ENCODE results near the gene SHC3. TPM values are rescaled to one million over a fixed set of nuclear protein-coding genes. Genes with fewer than 3 reads are reported as not detected.

The SHC3 gene
- total RNA-seq, 3 donors from 2014 or later (not counting 1 experiment from before 2014, with no cell fraction given), result 0.02 to 0.09 (median 0.08) TPM

- DNase-seq (no peak), ATAC-seq (no peak)
- H3K27ac ChIP-seq (ENCODE audit: low read length), result no peak overlapping the region
- TF ChIP-seq CTCF (IDR thresholded peaks at IDR 0.05), result no peak
- H3K27me3 ChIP-seq (ENCODE audit: control insufficient read depth, insufficient read depth, low read length), result no peaks in the 10 kb centered on the region
- no peak overlapping the region for H3K27ac Mint-ChIP-seq
- no peaks in the 10 kb centered on the region for H3K4me1 Mint-ChIP-seq
- peaks cover 2 to 3% of the 10 kb centered on the region in 2 donors for H3K9me3 Mint-ChIP-seq
- H3K36me3 ChIP-seq (ENCODE audit: control insufficient read depth, insufficient read depth, low read length), result no peaks in the 10 kb centered on the region
- intact Hi-C loops (cut with micrococcal nuclease), result no loop called here
- H3K4me3 Mint-ChIP-seq, result no peak overlapping the region
- 91% methylated on average over 2 of the region's 3 CpGs for whole genome bisulfite sequencing (ENCODE audit: insufficient coverage)
- no peak overlapping the region for H3K4me3 ChIP-seq (ENCODE audit: low read length)
- no peaks in the 10 kb centered on the region for H3K9me3 ChIP-seq (ENCODE audit: control insufficient read depth, insufficient read depth, low read length)
- no peaks in the 10 kb centered on the region for H3K4me1 ChIP-seq (ENCODE audit: control insufficient read depth, insufficient read depth, low read length)
- peaks cover 7 to 13% of the 10 kb centered on the region in 2 donors for H3K27me3 Mint-ChIP-seq (ENCODE audit: low read depth in 2 of 2)
- no peaks in the 10 kb centered on the region for H3K36me3 Mint-ChIP-seq
These were observed 42.9 kb downstream of the SHC3 start for GRCh38 chr9:89135591-89136166.

GRCh38 chr9:89134709-89135108 lies 43.9 kb downstream of the SHC3 start:
- intact Hi-C loops (cut with micrococcal nuclease), result no loop called here
- Mint-ChIP-seq H3K27ac (no peak overlapping the region), H3K4me1 (no peaks in the 10 kb centered on the region), H3K36me3 (no peaks in the 10 kb centered on the region), H3K9me3 (peaks cover 2 to 3% of the 10 kb centered on the region in 2 donors), H3K4me3 (no peak overlapping the region), H3K27me3 (ENCODE audit: low read depth in 2 of 2) (peaks cover 7 to 10% of the 10 kb centered on the region in 2 donors)
- no peaks in the 10 kb centered on the region for H3K9me3 ChIP-seq (ENCODE audit: control insufficient read depth, insufficient read depth, low read length)
- WGBS (ENCODE audit: insufficient coverage), result 75% methylated on average over 1 of the region's 1 CpG
- H3K36me3 ChIP-seq (ENCODE audit: control insufficient read depth, insufficient read depth, low read length), result no peaks in the 10 kb centered on the region
- TF ChIP-seq CTCF (IDR thresholded peaks at IDR 0.05), result no peak
- no peak overlapping the region for H3K27ac ChIP-seq (ENCODE audit: low read length)
- DNase-seq, result no peak
- H3K27me3 ChIP-seq (ENCODE audit: control insufficient read depth, insufficient read depth, low read length), result no peaks in the 10 kb centered on the region
- H3K4me3 ChIP-seq (ENCODE audit: low read length), result no peak overlapping the region
- H3K4me1 ChIP-seq (ENCODE audit: control insufficient read depth, insufficient read depth, low read length), result no peaks in the 10 kb centered on the region
- no peak for ATAC-seq

GRCh38 chr9:89122949-89123348 lies 55.7 kb downstream of the SHC3 start:
- Mint-ChIP-seq H3K4me1 (no peaks in the 10 kb centered on the region), H3K36me3 (no peaks in the 10 kb centered on the region), H3K27ac (no peak overlapping the region), H3K4me3 (no peak overlapping the region), H3K9me3 (peaks cover 0 to 3% of the 10 kb centered on the region in 2 donors), H3K27me3 (ENCODE audit: low read depth in 2 of 2) (peaks cover 10 to 22% of the 10 kb centered on the region in 2 donors)
- Histone ChIP-seq H3K9me3 (ENCODE audit: control insufficient read depth, insufficient read depth, low read length) (no peaks in the 10 kb centered on the region), H3K4me1 (ENCODE audit: control insufficient read depth, insufficient read depth, low read length) (no peaks in the 10 kb centered on the region), H3K4me3 (ENCODE audit: low read length) (no peak overlapping the region), H3K27ac (ENCODE audit: low read length) (no peak overlapping the region), H3K36me3 (ENCODE audit: control insufficient read depth, insufficient read depth, low read length) (no peaks in the 10 kb centered on the region), H3K27me3 (ENCODE audit: control insufficient read depth, insufficient read depth, low read length) (no peaks in the 10 kb centered on the region)
- intact Hi-C loops (cut with micrococcal nuclease), result no loop called here
- DNase-seq (no peak), ATAC-seq (no peak)
- TF ChIP-seq CTCF (IDR thresholded peaks at IDR 0.05), result no peak
- 90% methylated on average over 2 of the region's 2 CpGs for WGBS (ENCODE audit: insufficient coverage)

- DNase-seq (no peak), ATAC-seq (no peak)
- Mint-ChIP-seq H3K36me3 (no peaks in the 10 kb centered on the region), H3K4me3 (no peak overlapping the region), H3K27me3 (ENCODE audit: low read depth in 2 of 2) (peaks cover 10 to 22% of the 10 kb centered on the region in 2 donors), H3K27ac (no peak overlapping the region), H3K9me3 (peaks cover 0 to 9% of the 10 kb centered on the region in 2 donors), H3K4me1 (peaks cover 14 to 15% of the 10 kb centered on the region in 2 donors)
- TF ChIP-seq CTCF (IDR thresholded peaks at IDR 0.05), result no peak
- Histone ChIP-seq H3K4me1 (ENCODE audit: control insufficient read depth, insufficient read depth, low read length) (no peaks in the 10 kb centered on the region), H3K4me3 (ENCODE audit: low read length) (no peak overlapping the region), H3K36me3 (ENCODE audit: control insufficient read depth, insufficient read depth, low read length) (no peaks in the 10 kb centered on the region), H3K27me3 (ENCODE audit: control insufficient read depth, insufficient read depth, low read length) (no peaks in the 10 kb centered on the region), H3K9me3 (ENCODE audit: control insufficient read depth, insufficient read depth, low read length) (no peaks in the 10 kb centered on the region), H3K27ac (ENCODE audit: low read length) (no peak overlapping the region)
- WGBS (ENCODE audit: insufficient coverage), result 90% methylated on average over 1 of the region's 3 CpGs
- intact Hi-C loops (cut with micrococcal nuclease), result no loop called here
These were observed 57.9 kb downstream of the SHC3 start for GRCh38 chr9:89120704-89121103.

Data from natural killer cell (primary cell).